ENCODE data around the gene KCNF1. TPM values are rescaled to one million over a fixed set of nuclear protein-coding genes. Genes with fewer than 3 reads are reported as not detected.

Gene KCNF1
- polyA plus RNA-seq, 3 donors: not detected

GRCh38 chr2:10909996-10910341, 1.8 kb upstream of the KCNF1 start:
- Histone ChIP-seq H3K27me3 (ENCODE audit: control insufficient read depth in 2 of 2, insufficient read depth in 2 of 2, low read length in 2 of 2) (peaks cover 14 to 51% of the 10 kb centered on the region in 2 donors), H3K9ac (ENCODE audit: insufficient read depth, low read length, poor library complexity, severe bottlenecking) (no peak overlapping the region), H3K9me3 (replicated peaks in 1 of 2; ENCODE audit: control insufficient read depth in 1 of 2, insufficient read depth in 1 of 2, low read length in 2 of 2) (peaks cover 0 to 3% of the 10 kb centered on the region in 2 donors), H3K36me3 (replicated peaks in 1 of 2; ENCODE audit: control insufficient read depth in 1 of 2, insufficient read depth in 2 of 2, low read length in 2 of 2) (no peaks in the 10 kb centered on the region), H4K20me1 (ENCODE audit: insufficient read depth, low read length) (no peaks in the 10 kb centered on the region), H3K4me2 (replicated peaks; ENCODE audit: extremely low read depth, low read length, poor library complexity, severe bottlenecking) (no peak overlapping the region), H3K27ac (ENCODE audit: low read depth in 1 of 2, low read length in 2 of 2) (no peak overlapping the region), H2AFZ (ENCODE audit: insufficient read depth, low read depth, low read length, poor library complexity, severe bottlenecking) (no peak overlapping the region), H3K79me2 (ENCODE audit: insufficient read depth, low read length) (no peaks in the 10 kb centered on the region), H3K4me1 (ENCODE audit: control insufficient read depth in 1 of 2, insufficient read depth in 2 of 2, low read length in 2 of 2) (no peaks in the 10 kb centered on the region), H3K4me3 (replicated peaks in 1 of 3; ENCODE audit: low read depth in 2 of 3, low read length in 3 of 3) (no peak overlapping the region)
- peak overlapping the region in 1 of 2 donors; percentile 41 for H3K4me3 Mint-ChIP-seq
- 70% methylated on average over 3 of the region's 3 CpGs for WGBS (ENCODE audit: insufficient coverage)
- peaks cover 0 to 8% (median 5%) of the 10 kb centered on the region in 7 donors for H3K9me3 Mint-ChIP-seq
- peaks cover 0 to 3% of the 10 kb centered on the region in 2 donors for H3K36me3 Mint-ChIP-seq
- peaks cover 43 to 62% (median 48%) of the 10 kb centered on the region in 3 donors for H3K27me3 Mint-ChIP-seq (ENCODE audit: low read depth in 3 of 3)
- H3K27ac Mint-ChIP-seq: no peak overlapping the region
- peak; percentile 50 for TF ChIP-seq CTCF (IDR thresholded peaks at IDR 0.05)
- peaks cover 4% of the 10 kb centered on the region for H3K4me1 Mint-ChIP-seq
- no peak for DNase-seq
- intact Hi-C loops (cut with micrococcal nuclease): no loop called here

GRCh38 chr2:10910625-10911024, 1.1 kb upstream of the KCNF1 start:
- H3K9ac ChIP-seq (ENCODE audit: insufficient read depth, low read length, poor library complexity, severe bottlenecking): no peak overlapping the region
- intact Hi-C loops (cut with micrococcal nuclease): no loop called here
- H3K4me3 ChIP-seq (replicated peaks in 1 of 3; ENCODE audit: low read depth in 2 of 3, low read length in 3 of 3): no peak overlapping the region
- peaks cover 0 to 3% of the 10 kb centered on the region in 2 donors for H3K9me3 ChIP-seq (replicated peaks in 1 of 2; ENCODE audit: control insufficient read depth in 1 of 2, insufficient read depth in 1 of 2, low read length in 2 of 2)
- no peak overlapping the region for H3K4me2 ChIP-seq (replicated peaks; ENCODE audit: extremely low read depth, low read length, poor library complexity, severe bottlenecking)
- H3K79me2 ChIP-seq (ENCODE audit: insufficient read depth, low read length): no peaks in the 10 kb centered on the region
- peaks cover 14 to 56% of the 10 kb centered on the region in 2 donors for H3K27me3 ChIP-seq (ENCODE audit: control insufficient read depth in 2 of 2, insufficient read depth in 2 of 2, low read length in 2 of 2)
- Mint-ChIP-seq H3K4me1 (peaks cover 4% of the 10 kb centered on the region), H3K27me3 (ENCODE audit: low read depth in 3 of 3) (peaks cover 43 to 64% (median 46%) of the 10 kb centered on the region in 3 donors), H3K4me3 (peak overlapping the region in 1 of 2 donors; percentile 64), H3K27ac (no peak overlapping the region), H3K36me3 (peaks cover 0 to 3% of the 10 kb centered on the region in 2 donors), H3K9me3 (peaks cover 0 to 8% (median 5%) of the 10 kb centered on the region in 7 donors)
- H3K27ac ChIP-seq (ENCODE audit: low read depth in 1 of 2, low read length in 2 of 2): no peak overlapping the region
- DNase-seq: no peak
- no peak for TF ChIP-seq CTCF (IDR thresholded peaks at IDR 0.05)
- no peaks in the 10 kb centered on the region for H3K4me1 ChIP-seq (ENCODE audit: control insufficient read depth in 1 of 2, insufficient read depth in 2 of 2, low read length in 2 of 2)
- no peak overlapping the region for H2AFZ ChIP-seq (ENCODE audit: insufficient read depth, low read depth, low read length, poor library complexity, severe bottlenecking)
- no peaks in the 10 kb centered on the region for H3K36me3 ChIP-seq (replicated peaks in 1 of 2; ENCODE audit: control insufficient read depth in 1 of 2, insufficient read depth in 2 of 2, low read length in 2 of 2)
- H4K20me1 ChIP-seq (ENCODE audit: insufficient read depth, low read length): no peaks in the 10 kb centered on the region
- 91% methylated on average over 6 of the region's 11 CpGs for WGBS (ENCODE audit: insufficient coverage)

Measured in CD14-positive monocyte (primary cell).